Lower leg skin (tissue), 4 donors: ENCODE data around the gene DNAJC12. TPM values are rescaled to one million over a fixed set of nuclear protein-coding genes. Genes with fewer than 3 reads are reported as not detected.
A peak's percentile ranks its signal among the peaks of the same experiment; 100 is the strongest.
"Not testable (repeated sequence)": the region's sequence is repeated elsewhere in the genome, so short reads cannot be mapped to it uniquely, and the experiment has no call there.

ENCODE experiments used
- DNase-seq, 2 donors: peaks; one replicate each; pipeline ENCODE4 v3.0.0-alpha.2; 2019; ENCODE audit warnings: low spot score in 2 of 2
- H3K4me3 ChIP-seq: fragments of 200-600 bp; sonication (generic); 2 replicates; pipeline ENCODE4 v1.5.1; 2017; ENCODE audit warnings: mild to moderate bottlenecking, low read depth; ENCODE audit not compliant: poor library complexity, severe bottlenecking
- CTCF ChIP-seq, 3 donors: fragments of 450-650 bp; IDR thresholded peaks; one replicate each; pipeline ENCODE4 v1.5.1; 2016; ENCODE audit warnings: antibody characterized with exemption in 3 of 3, mild to moderate bottlenecking in 3 of 3, moderate library complexity in 2 of 3
- POLR2A ChIP-seq, 2 donors: fragments of 450-650 bp; IDR thresholded peaks; one replicate each; pipeline ENCODE4 v1.6.1; 2016 to 2017; ENCODE audit warnings: antibody characterized with exemption in 2 of 2, mild to moderate bottlenecking in 1 of 2, moderate library complexity in 1 of 2
- WGBS, 2 donors: methylation state at CpG; one replicate each; pipeline ENCODE4 v1.1.5; 2018; 5-methylcytosine and 5-hydroxymethylcytosine counted together
- intact Hi-C: fragments of 100-400 bp; cut with DNase I; formaldehyde crosslinking; loops from one replicate; pipeline ENCODE4 v1.15.0; 2023; ENCODE audit warnings: low total_unique reads
- total RNA-seq, 4 donors: library from RNA; depleted of rRNA; stranded (reverse); fragments of >200 nt; gene quantifications; one replicate each; pipeline ENCODE4 v1.1.0, GENCODE V29; 2016

The DNAJC12 gene
- total RNA-seq, 4 donors from 2014 or later = 0.49 TPM; not detected in 3

- peak; percentile 97 to 99 for DNase-seq
- TF ChIP-seq CTCF (IDR thresholded peaks at IDR 0.05) (no peak), POLR2A (IDR thresholded peaks at IDR 0.05) (no peak)
- H3K4me3 ChIP-seq = peak overlapping the region; percentile 36
- intact Hi-C loops = no loop called here
- 0 to 1% methylated on average over 54 to 56 of the region's 56 CpGs for WGBS, 2 donors
Measured at GRCh38 chr10:67764012-67764822, 73.8 kb downstream of the DNAJC12 start.

GRCh38 chr10:67763499-67764011 lies 74.4 kb downstream of the DNAJC12 start:
- intact Hi-C loops = no loop called here
- TF ChIP-seq CTCF (IDR thresholded peaks at IDR 0.05) = no peak
- no peak for TF ChIP-seq POLR2A (IDR thresholded peaks at IDR 0.05)
- peak overlapping the region; percentile 34 for H3K4me3 ChIP-seq
- DNase-seq = peak; percentile 43 to 94
- WGBS, 2 donors = 0% methylated on average over 19 to 21 of the region's 22 CpGs

- not testable (repeated sequence) for H3K4me3 ChIP-seq
- WGBS, 2 donors = 86 to 92% methylated on average over 9 of the region's 9 CpGs
Measured at GRCh38 chr10:67762567-67762966, 75.4 kb downstream of the DNAJC12 start.

GRCh38 chr10:67760272-67760671 lies 77.7 kb downstream of the DNAJC12 start:
- 89 to 94% methylated on average over 7 of the region's 7 CpGs for WGBS, 2 donors
- no peak for DNase-seq
- TF ChIP-seq POLR2A (IDR thresholded peaks at IDR 0.05) = no peak
- TF ChIP-seq CTCF (IDR thresholded peaks at IDR 0.05) = no peak
- H3K4me3 ChIP-seq = no peak overlapping the region
- intact Hi-C loops = no loop called here

More at GRCh38 chr10:67762567-67762966, 75.4 kb downstream of the DNAJC12 start:
- DNase-seq, intact Hi-C loops: not testable (repeated sequence)

Other genes with a start within 250 kb of the DNAJC12 start
- under 1 TPM; 0.04 to 0.19 (median 0.11) TPM for gene CTNNA3, start 142.0 kb downstream of the DNAJC12 start, total RNA-seq
- 10 to 100 TPM; 17.6 to 23.1 (median 19.4) TPM for gene SIRT1, start 46.5 kb upstream of the DNAJC12 start, total RNA-seq
- 10 to 100 TPM; 26.0 to 39.8 (median 33.1) TPM for gene HERC4, start 237.1 kb upstream of the DNAJC12 start, total RNA-seq